H1 (cell line): ENCODE results near the gene FOXF1. TPM values are rescaled to one million over a fixed set of nuclear protein-coding genes. Genes with fewer than 3 reads are reported as not detected.

Experiments
- KDM4A ChIP-seq: IDR thresholded peaks from one replicate; pipeline ENCODE4 v1.7.1; 2012; ENCODE audit warnings: low read depth, mild to moderate bottlenecking, moderate library complexity, low read length, inconsistent platforms; ENCODE audit not compliant: severe bottlenecking
- RNF2 ChIP-seq: fragments of 200-900, 300-1000 bp; sonication (generic); IDR thresholded peaks from 2 replicates; pipeline ENCODE4 v1.7.1; 2016; ENCODE audit warnings: borderline replicate concordance, low read depth, mild to moderate bottlenecking, antibody characterized with exemption, low read length; ENCODE audit not compliant: poor library complexity, severe bottlenecking; ENCODE audit errors: missing control alignments
- SAP30 ChIP-seq: fragments of 300-600 bp; sonication (generic); IDR thresholded peaks from 2 replicates; pipeline ENCODE4 v1.7.1; 2012; ENCODE audit warnings: low read length, moderate library complexity, mild to moderate bottlenecking, inconsistent platforms; ENCODE audit not compliant: insufficient read depth, insufficient replicate concordance
- SIN3A ChIP-seq, 2 experiments: IDR thresholded peaks in 1 of 2; conservative IDR thresholded peaks in 1 of 2; 2 replicates each; pipeline ENCODE4 v1.6.1; 2011 to 2012; ENCODE audit warnings: low read length in 2 of 2, improper control_type of control experiment in 1 of 2, low read depth in 1 of 2, mild to moderate bottlenecking in 1 of 2
- polyA plus RNA-seq, 7 experiments: library from polyadenylated mRNA; depleted of rRNA in 3 of 7; stranded (reverse) in 5 of 7; unstranded in 2 of 7; fragments of >200 nt in 5 of 7; fragments of 200-250 nt in 2 of 7; gene quantifications; 1 replicate in 5 of 7; 2 replicates in 1 of 7; 4 replicates in 1 of 7; pipeline versions ENCODE4 v1.2.1 to v1.2.3, GENCODE V29; 2011 to 2013; ENCODE audit warnings: missing spikeins in 2 of 7, mixed read lengths in 2 of 7
- total RNA-seq: library from RNA; stranded (reverse); fragmentation: NEBNext Ultra II Directional; extraction: Animal tissue kit (Norgen Biotek cat#: 25700); gene quantifications from 2 replicates; pipeline ENCODE4 v1.2.1, GENCODE V29; 2021

FOXF1 gene
- total and polyA plus RNA-seq, 2 of the 8 experiments (the other 6 are each of a cell fraction or from before 2014, with no cell fraction given): 0.02 TPM; not detected in 1

DNA sequence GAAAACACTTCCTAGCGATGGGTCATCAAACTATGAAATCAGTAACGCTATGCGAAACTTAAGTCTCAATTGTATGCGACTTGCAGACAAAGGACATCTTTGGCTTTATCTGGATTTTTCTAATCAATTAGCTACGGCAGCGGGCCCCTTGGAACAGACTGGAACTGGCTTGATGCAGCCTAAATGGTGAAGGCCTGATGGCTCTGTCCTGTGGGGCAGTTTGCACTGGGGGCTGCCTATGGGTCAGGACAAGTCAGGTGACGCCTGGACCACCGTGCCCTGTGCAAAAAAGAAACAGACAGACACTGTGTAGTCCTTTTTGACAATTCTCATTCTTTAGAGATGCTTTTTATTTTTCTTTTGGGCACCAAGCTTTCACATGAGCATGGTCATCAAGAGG is 22.7 kb downstream of the FOXF1 start (continued):
- TF ChIP-seq RNF2 (no peak), SAP30 (no peak), SIN3A (conservative IDR thresholded peaks at IDR 0.05 in 1 of 2, IDR thresholded peaks at IDR 0.05 in 1 of 2; ENCODE audit: low read depth in 1 of 2, low read length in 2 of 2) (no peak), KDM4A (no peak)
